Common myeloid progenitor, CD34-positive (primary cell): ENCODE results near the gene NXNL2.

Experiments
- CTCF ChIA-PET: fragments of 350-600 bp; sonication (Branson Sonifier 250); formaldehyde crosslinking; loops from one replicate; lab custom pipeline; 2021; ENCODE audit warnings: antibody characterized with exemption; lab: Charles Lee
- POLR2A ChIA-PET: fragments of 350-600 bp; sonication (Branson Sonifier 250); formaldehyde crosslinking; loops from one replicate; lab custom pipeline; 2021; ENCODE audit warnings: antibody characterized with exemption; lab: Charles Lee
- DNase-seq, 3 donors: peaks; one replicate each; pipeline versions ENCODE4 v3.0.0 to v3.0.0-alpha.2; 2013
- H3K27ac ChIP-seq, 2 experiments: 1 replicate in 1 of 2; 2 replicates in 1 of 2; pipeline ENCODE4 v1.7.0; 2013; ENCODE audit warnings: inconsistent platforms in 2 of 2, low read length in 2 of 2, mild to moderate bottlenecking in 2 of 2, low read depth in 1 of 2, moderate library complexity in 1 of 2; ENCODE audit not compliant: severe bottlenecking in 2 of 2, insufficient read depth in 1 of 2, poor library complexity in 1 of 2
- H3K27me3 ChIP-seq, 5 experiments: replicated peaks in 2 of 5; 1 replicate in 3 of 5; 2 replicates in 2 of 5; pipeline versions ENCODE4 v1.6.1 to v1.7.0; 2013; ENCODE audit warnings: low read length in 4 of 5, mild to moderate bottlenecking in 2 of 5, moderate library complexity in 2 of 5, inconsistent platforms in 1 of 5; ENCODE audit not compliant: insufficient read depth in 5 of 5, control insufficient read depth in 4 of 5
- H3K36me3 ChIP-seq, 4 experiments: 1 replicate in 2 of 4; 2 replicates in 2 of 4; pipeline versions ENCODE4 v1.6.1 to v1.7.0; 2013; ENCODE audit warnings: low read length in 3 of 4, control low read depth in 1 of 4, mild to moderate bottlenecking in 1 of 4; ENCODE audit not compliant: control insufficient read depth in 4 of 4, insufficient read depth in 4 of 4
- H3K4me1 ChIP-seq, 4 experiments: 1 replicate in 3 of 4; 2 replicates in 1 of 4; pipeline versions ENCODE4 v1.6.1 to v1.7.1; 2013; ENCODE audit warnings: low read length in 3 of 4, mild to moderate bottlenecking in 3 of 4, control low read depth in 1 of 4, inconsistent platforms in 1 of 4, moderate library complexity in 1 of 4; ENCODE audit not compliant: control insufficient read depth in 4 of 4, insufficient read depth in 4 of 4; ENCODE audit errors: control extremely low read depth in 1 of 4
- H3K4me3 ChIP-seq, 7 experiments: 1 replicate in 4 of 7; 2 replicates in 3 of 7; pipeline versions ENCODE4 v1.5.1 to v1.7.0; 2013; ENCODE audit warnings: mild to moderate bottlenecking in 7 of 7, low read length in 6 of 7, moderate library complexity in 6 of 7, inconsistent platforms in 2 of 7, low read depth in 2 of 7, control low read depth in 1 of 7; ENCODE audit not compliant: insufficient read depth in 4 of 7, control insufficient read depth in 1 of 7; ENCODE audit errors: extremely low read depth in 1 of 7
- H3K9me3 ChIP-seq, 5 experiments: 1 replicate in 4 of 5; 2 replicates in 1 of 5; pipeline versions ENCODE4 v1.6.1 to v1.7.1; 2013; ENCODE audit warnings: low read length in 4 of 5, mild to moderate bottlenecking in 2 of 5, inconsistent platforms in 1 of 5, low read depth in 1 of 5, moderate library complexity in 1 of 5; ENCODE audit not compliant: control insufficient read depth in 4 of 5, insufficient read depth in 2 of 5; ENCODE audit errors: control extremely low read depth in 1 of 5
- WGBS: methylation state at CpG from one replicate; pipeline ENCODE4 v1.1.5; 2013; ENCODE audit not compliant: insufficient coverage; 5-methylcytosine and 5-hydroxymethylcytosine counted together

The NXNL2 gene

GRCh38 chr9:88503081-88503844 is 31.7 kb upstream of the NXNL2 start:
- DNase-seq = no peak
- ChIA-PET POLR2A (no interaction called here), CTCF (no interaction called here)
- no peak overlapping the region for H3K27ac ChIP-seq
- no peaks in the 10 kb centered on the region for H3K27me3 ChIP-seq
- WGBS = 92% methylated on average over 8 of the region's 18 CpGs
- H3K9me3 ChIP-seq = no peaks in the 10 kb centered on the region
- no peaks in the 10 kb centered on the region for H3K4me1 ChIP-seq
- no peaks in the 10 kb centered on the region for H3K36me3 ChIP-seq
- H3K4me3 ChIP-seq = no peak overlapping the region

- 96% methylated on average over 14 of the region's 17 CpGs for WGBS
- ChIA-PET CTCF (no interaction called here), POLR2A (no interaction called here)
- H3K36me3 ChIP-seq = no peaks in the 10 kb centered on the region
- no peak overlapping the region for H3K27ac ChIP-seq
- H3K4me3 ChIP-seq = no peak overlapping the region
- peaks cover 0 to 4% (median 0%) of the 10 kb centered on the region in 5 experiments for H3K9me3 ChIP-seq
- no peaks in the 10 kb centered on the region for H3K27me3 ChIP-seq
- no peak for DNase-seq
- H3K4me1 ChIP-seq = no peaks in the 10 kb centered on the region
Observed at GRCh38 chr9:88503845-88504764, 30.9 kb upstream of the NXNL2 start.

GRCh38 chr9:88508326-88508725 is 26.7 kb upstream of the NXNL2 start:
- H3K27ac ChIP-seq = no peak overlapping the region
- DNase-seq = no peak
- peaks cover 0 to 4% (median 0%) of the 10 kb centered on the region in 5 experiments for H3K9me3 ChIP-seq
- no peaks in the 10 kb centered on the region for H3K27me3 ChIP-seq
- no peaks in the 10 kb centered on the region for H3K4me1 ChIP-seq
- POLR2A ChIA-PET = no interaction called here
- WGBS = no CpG with 5 or more reads among the region's 2 CpGs
- no peaks in the 10 kb centered on the region for H3K36me3 ChIP-seq
- no peak overlapping the region for H3K4me3 ChIP-seq
- CTCF ChIA-PET = no interaction called here

- POLR2A ChIA-PET = no interaction called here
- Histone ChIP-seq H3K27ac (no peak overlapping the region), H3K4me1 (no peaks in the 10 kb centered on the region), H3K4me3 (no peak overlapping the region), H3K36me3 (no peaks in the 10 kb centered on the region), H3K27me3 (no peaks in the 10 kb centered on the region), H3K9me3 (peaks cover 0 to 6% (median 0%) of the 10 kb centered on the region in 5 experiments)
- no peak for DNase-seq
- 100% methylated on average over 3 of the region's 4 CpGs for WGBS
- CTCF ChIA-PET = no interaction called here
Observed at GRCh38 chr9:88511906-88512305, 23.1 kb upstream of the NXNL2 start.

- H3K4me3 ChIP-seq = no peak overlapping the region
- no peaks in the 10 kb centered on the region for H3K27me3 ChIP-seq
- peaks cover 0 to 2% (median 0%) of the 10 kb centered on the region in 5 experiments for H3K9me3 ChIP-seq
- ChIA-PET POLR2A (no interaction called here), CTCF (no interaction called here)
- H3K36me3 ChIP-seq = no peaks in the 10 kb centered on the region
- WGBS = 100% methylated on average over 6 of the region's 6 CpGs
- no peak for DNase-seq
- no peak overlapping the region for H3K27ac ChIP-seq
- H3K4me1 ChIP-seq = no peaks in the 10 kb centered on the region
Observed at GRCh38 chr9:88514247-88514646, 20.7 kb upstream of the NXNL2 start.

- POLR2A ChIA-PET = no interaction called here
- Histone ChIP-seq H3K4me3 (no peak overlapping the region), H3K36me3 (no peaks in the 10 kb centered on the region), H3K9me3 (no peaks in the 10 kb centered on the region), H3K27ac (no peak overlapping the region), H3K4me1 (peaks cover 0 to 3% (median 1%) of the 10 kb centered on the region in 4 experiments), H3K27me3 (no peaks in the 10 kb centered on the region)
- peak in 2 of 3 donors; percentile 55 to 60 for DNase-seq
- WGBS = 0% methylated on average over 1 of the region's 4 CpGs
- CTCF ChIA-PET = interaction anchor here (1.1 kb wide), 1 partner anchor 35 kb away, joined by 3 read pairs; no protein-coding TSS in a partner anchor
Observed at GRCh38 chr9:88521308-88521707, 13.7 kb upstream of the NXNL2 start.

GRCh38 chr9:88522360-88522759 is 12.6 kb upstream of the NXNL2 start:
- ChIA-PET CTCF (no interaction called here), POLR2A (no interaction called here)
- no peak overlapping the region for H3K4me3 ChIP-seq
- DNase-seq = no peak
- H3K27me3 ChIP-seq = no peaks in the 10 kb centered on the region
- 100% methylated on average over 1 of the region's 4 CpGs for WGBS
- H3K4me1 ChIP-seq = peaks cover 0 to 3% (median 1%) of the 10 kb centered on the region in 4 experiments
- no peaks in the 10 kb centered on the region for H3K36me3 ChIP-seq
- H3K9me3 ChIP-seq = no peaks in the 10 kb centered on the region
- H3K27ac ChIP-seq = no peak overlapping the region
